Chondrocyte (in vitro differentiated cells): Measurements from ENCODE around the gene MRC2. TPM values are rescaled to one million over a fixed set of nuclear protein-coding genes. Genes with fewer than 3 reads are reported as not detected.
A peak's percentile ranks its signal among the peaks of the same experiment; 100 is the strongest.
"Not testable (repeated sequence)": the region's sequence is repeated elsewhere in the genome, so short reads cannot be mapped to it uniquely, and the experiment has no call there.

Source experiments
- DNase-seq: peaks from one replicate; pipeline ENCODE4 v3.0.0; 2021; ENCODE audit warnings: mixed read lengths, low spot score
- H3K27ac Mint-ChIP-seq: one replicate; pipeline ENCODE4 v1.8.0; 2021; ENCODE audit warnings: mild to moderate bottlenecking, moderate library complexity, mixed read lengths; ENCODE audit not compliant: unreplicated experiment
- H3K27me3 Mint-ChIP-seq: 2 replicates; pipeline ENCODE4 v1.8.0; 2021; ENCODE audit warnings: low read depth, mixed read lengths
- H3K36me3 Mint-ChIP-seq: 2 replicates; pipeline ENCODE4 v1.8.0; 2021; ENCODE audit warnings: low read depth, mixed read lengths
- H3K4me1 Mint-ChIP-seq: 2 replicates; pipeline ENCODE4 v1.8.0; 2021; ENCODE audit warnings: low read depth, mild to moderate bottlenecking, mixed read lengths
- H3K4me3 Mint-ChIP-seq: one replicate; pipeline ENCODE4 v1.8.0; 2021; ENCODE audit warnings: mild to moderate bottlenecking, moderate library complexity, mixed read lengths; ENCODE audit not compliant: unreplicated experiment
- H3K9me3 Mint-ChIP-seq: 2 replicates; pipeline ENCODE4 v1.8.0; 2021; ENCODE audit warnings: low read depth, mixed read lengths
- total RNA-seq: library from RNA; stranded (reverse); gene quantifications from 3 replicates; pipeline ENCODE4 v1.2.1, GENCODE V29; 2021
- TF ChIP-seq, protein P1 (sequence below): fragments of 200-600 bp; sonication (generic); IDR thresholded peaks from 2 replicates; pipeline ENCODE4 v1.5.0; 2021; ENCODE audit warnings: antibody characterized with exemption, mild to moderate bottlenecking, moderate library complexity

The MRC2 gene
- total RNA-seq, 1 donor from 2014 or later = 353 TPM

DNA sequence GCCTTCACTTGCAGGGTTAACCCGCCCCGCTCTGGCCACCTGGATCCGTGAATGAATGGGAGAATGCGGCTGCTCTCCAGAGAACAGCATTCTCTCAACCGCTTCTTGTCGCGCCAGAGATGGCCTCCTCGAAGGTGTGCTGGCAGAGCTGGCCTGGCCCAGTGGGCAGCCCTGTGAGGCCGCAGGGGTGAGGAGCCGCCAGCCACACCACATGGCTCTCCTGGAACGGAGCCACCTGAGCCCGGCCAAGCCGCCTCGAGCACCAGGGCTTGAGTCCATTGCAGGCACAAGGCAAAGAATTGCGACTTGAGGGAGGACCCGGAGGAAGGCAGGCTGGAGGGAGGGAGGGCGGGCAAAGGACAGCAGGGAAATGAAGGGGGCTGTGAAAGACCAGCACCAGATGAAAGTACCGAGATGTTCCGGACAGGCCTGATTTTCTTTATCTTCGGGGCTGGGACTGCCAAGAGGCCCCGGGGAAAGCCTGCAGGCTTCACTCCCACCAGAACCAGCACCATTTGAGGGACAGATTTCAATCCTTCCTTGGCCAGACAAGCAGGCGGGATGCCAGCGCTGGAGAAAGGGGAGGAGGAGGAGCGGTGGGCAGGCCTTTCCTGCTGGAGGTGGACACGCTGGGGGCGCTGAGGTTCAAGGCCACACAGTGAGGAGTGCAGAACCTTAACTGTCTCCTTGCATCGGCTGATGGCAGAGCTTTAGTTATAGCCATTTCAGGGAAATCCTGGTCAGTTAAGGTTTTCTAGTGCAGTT is 69.4 kb downstream of the MRC2 start:
- H3K36me3 Mint-ChIP-seq = peaks cover 8% of the 10 kb centered on the region

DNA sequence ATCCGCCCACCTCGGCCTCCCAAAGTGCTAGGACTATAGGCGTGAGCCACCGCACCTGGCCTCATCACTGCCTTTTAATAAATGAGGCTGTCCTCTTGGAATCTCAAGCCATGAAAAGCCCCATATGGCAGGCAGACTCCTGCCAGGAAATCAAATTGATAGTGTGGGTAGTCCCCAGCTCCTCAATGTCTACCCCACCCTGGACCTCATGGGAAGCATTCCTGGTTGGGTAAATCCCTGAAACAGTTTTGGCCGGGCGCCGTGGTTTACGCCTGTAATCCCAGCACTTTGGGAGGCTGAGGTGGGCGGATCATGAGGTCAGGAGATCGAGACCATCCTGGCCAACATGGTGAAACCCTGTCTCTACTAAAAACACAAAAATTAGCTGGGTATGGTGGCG is 71.0 kb downstream of the MRC2 start:
- not testable (repeated sequence) for H3K36me3 Mint-ChIP-seq, H3K27me3 Mint-ChIP-seq, H3K4me3 Mint-ChIP-seq, H3K9me3 Mint-ChIP-seq
- H3K4me1 Mint-ChIP-seq = peaks cover 30% of the 10 kb centered on the region
- peak; percentile 44 for DNase-seq
- peak overlapping the region; percentile 82 for H3K27ac Mint-ChIP-seq

More for the DNA sequence above, 69.4 kb downstream of the MRC2 start:
- TF ChIP-seq, protein P1, sequence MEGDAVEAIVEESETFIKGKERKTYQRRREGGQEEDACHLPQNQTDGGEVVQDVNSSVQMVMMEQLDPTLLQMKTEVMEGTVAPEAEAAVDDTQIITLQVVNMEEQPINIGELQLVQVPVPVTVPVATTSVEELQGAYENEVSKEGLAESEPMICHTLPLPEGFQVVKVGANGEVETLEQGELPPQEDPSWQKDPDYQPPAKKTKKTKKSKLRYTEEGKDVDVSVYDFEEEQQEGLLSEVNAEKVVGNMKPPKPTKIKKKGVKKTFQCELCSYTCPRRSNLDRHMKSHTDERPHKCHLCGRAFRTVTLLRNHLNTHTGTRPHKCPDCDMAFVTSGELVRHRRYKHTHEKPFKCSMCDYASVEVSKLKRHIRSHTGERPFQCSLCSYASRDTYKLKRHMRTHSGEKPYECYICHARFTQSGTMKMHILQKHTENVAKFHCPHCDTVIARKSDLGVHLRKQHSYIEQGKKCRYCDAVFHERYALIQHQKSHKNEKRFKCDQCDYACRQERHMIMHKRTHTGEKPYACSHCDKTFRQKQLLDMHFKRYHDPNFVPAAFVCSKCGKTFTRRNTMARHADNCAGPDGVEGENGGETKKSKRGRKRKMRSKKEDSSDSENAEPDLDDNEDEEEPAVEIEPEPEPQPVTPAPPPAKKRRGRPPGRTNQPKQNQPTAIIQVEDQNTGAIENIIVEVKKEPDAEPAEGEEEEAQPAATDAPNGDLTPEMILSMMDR = no peak
- no peaks in the 10 kb centered on the region for H3K27me3 Mint-ChIP-seq
- peak; percentile 73 for DNase-seq
- H3K4me3 Mint-ChIP-seq = no peak overlapping the region
- no peaks in the 10 kb centered on the region for H3K9me3 Mint-ChIP-seq
- peaks cover 23% of the 10 kb centered on the region for H3K4me1 Mint-ChIP-seq
- no peak overlapping the region for H3K27ac Mint-ChIP-seq

DNA sequence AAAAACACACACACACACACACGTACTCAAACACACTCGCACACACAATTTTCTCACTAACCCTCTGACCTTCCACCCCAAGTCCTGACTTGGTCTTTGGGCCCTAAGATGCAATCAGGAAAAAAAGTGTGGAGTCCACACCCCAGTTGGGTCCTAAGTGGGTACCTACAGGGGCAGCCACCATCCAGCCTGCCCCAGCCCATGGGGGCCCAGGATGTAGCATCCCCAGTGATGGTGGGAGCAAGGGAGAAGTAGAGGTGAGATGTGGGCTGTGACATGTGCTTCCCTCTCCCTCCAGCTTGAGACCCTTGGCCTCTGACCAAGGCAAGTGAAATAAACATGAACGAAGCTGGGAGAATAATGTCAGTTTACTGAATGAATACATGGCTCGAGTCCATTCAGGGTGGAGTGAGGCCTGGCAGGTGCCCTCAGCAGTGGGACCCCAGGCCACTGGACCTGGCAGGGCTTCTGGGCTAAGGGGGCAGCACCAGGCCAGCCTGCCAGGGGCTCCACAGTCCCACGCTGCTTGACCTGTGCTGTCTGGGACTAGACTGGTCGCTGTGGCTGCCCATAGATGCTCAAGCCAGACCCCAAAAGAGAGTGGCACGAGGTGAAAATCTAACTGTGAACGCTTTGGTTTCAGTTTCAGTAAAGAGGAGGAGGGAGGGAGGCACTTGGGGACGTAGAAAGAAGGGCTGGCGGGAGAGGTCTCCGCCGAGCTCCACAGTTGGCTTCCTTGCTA is 73.7 kb downstream of the MRC2 start:
- DNase-seq = peak; percentile 61
- Mint-ChIP-seq H3K27ac (no peak overlapping the region), H3K27me3 (no peaks in the 10 kb centered on the region), H3K9me3 (no peaks in the 10 kb centered on the region), H3K36me3 (no peaks in the 10 kb centered on the region), H3K4me1 (peaks cover 50% of the 10 kb centered on the region), H3K4me3 (no peak overlapping the region)
- TF ChIP-seq, protein P1 = no peak

DNA sequence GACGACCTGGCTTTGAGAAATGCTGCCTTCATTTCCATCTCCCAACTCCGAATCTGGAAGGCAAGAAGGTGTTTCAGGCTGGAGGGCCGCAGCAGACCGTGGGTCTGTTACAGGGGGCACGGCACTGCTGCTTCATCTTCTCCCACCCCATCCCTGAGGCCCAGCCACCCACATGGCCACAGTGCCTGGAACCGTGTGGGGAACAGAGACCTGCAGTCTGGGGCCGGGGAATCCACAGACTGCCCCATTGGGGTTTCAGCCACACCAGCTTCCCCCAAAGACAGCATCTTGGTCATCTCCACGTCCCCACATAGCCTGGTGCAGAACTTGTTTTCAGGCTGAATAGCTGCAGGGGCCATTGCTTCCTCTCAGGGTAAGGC is 74.2 kb downstream of the MRC2 start:
- no peak overlapping the region for H3K27ac Mint-ChIP-seq
- H3K27me3 Mint-ChIP-seq = no peaks in the 10 kb centered on the region
- TF ChIP-seq, protein P1 = no peak
- DNase-seq = no peak
- no peaks in the 10 kb centered on the region for H3K36me3 Mint-ChIP-seq
- H3K9me3 Mint-ChIP-seq = no peaks in the 10 kb centered on the region
- no peak overlapping the region for H3K4me3 Mint-ChIP-seq
- peaks cover 51% of the 10 kb centered on the region for H3K4me1 Mint-ChIP-seq

DNA sequence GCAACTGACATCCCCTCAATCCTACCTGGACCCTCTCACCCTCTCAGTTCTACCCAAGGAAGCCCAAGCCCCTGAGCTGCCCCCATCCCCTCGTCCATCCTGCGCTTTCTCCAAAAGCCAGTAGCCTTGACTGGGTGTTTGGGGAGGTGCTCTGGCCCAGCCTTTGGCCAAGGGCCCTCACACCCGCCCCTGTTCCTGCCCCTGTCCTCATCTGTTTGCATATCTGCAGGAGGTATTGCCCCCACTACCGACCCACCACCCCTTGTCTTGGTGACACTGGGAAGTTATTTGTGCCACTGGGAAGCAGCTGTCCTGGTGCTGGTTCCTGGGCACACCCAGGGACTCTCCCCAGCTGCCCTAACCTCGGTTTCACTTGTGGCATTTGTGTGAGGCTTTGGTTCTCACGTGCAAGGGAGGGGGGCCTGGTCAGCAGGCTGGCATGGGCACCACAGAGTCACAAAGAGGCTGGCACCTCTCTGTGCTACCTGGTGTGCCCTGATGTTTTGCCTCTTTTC is 75.3 kb downstream of the MRC2 start:
- H3K27ac Mint-ChIP-seq = no peak overlapping the region
- peaks cover 3% of the 10 kb centered on the region for H3K9me3 Mint-ChIP-seq
- H3K4me1 Mint-ChIP-seq = peaks cover 48% of the 10 kb centered on the region
- no peak overlapping the region for H3K4me3 Mint-ChIP-seq
- H3K27me3 Mint-ChIP-seq = no peaks in the 10 kb centered on the region
- H3K36me3 Mint-ChIP-seq = no peaks in the 10 kb centered on the region
- TF ChIP-seq, protein P1 = no peak
- DNase-seq = peak; percentile 38
